ENCODE results near the gene AP1M1.
"Not testable (repeated sequence)": the region's sequence is repeated elsewhere in the genome, so short reads cannot be mapped to it uniquely, and the experiment has no call there.

Gene AP1M1

GRCh38 chr19:16164222-16164890, 33.4 kb upstream of the AP1M1 start:
- Histone ChIP-seq H3K4me3 (ENCODE audit: low read depth, low read length) (no peak overlapping the region), H3K36me3 (no peaks in the 10 kb centered on the region), H3K9me3 (no peaks in the 10 kb centered on the region), H3K4me1 (no peaks in the 10 kb centered on the region), H3K27me3 (no peaks in the 10 kb centered on the region)
- no peak for DNase-seq
- no peak for TF ChIP-seq CTCF (IDR thresholded peaks at IDR 0.05; ENCODE audit: low read depth, low read length)

- no peaks in the 10 kb centered on the region for H3K9me3 ChIP-seq
- no peaks in the 10 kb centered on the region for H3K4me1 ChIP-seq
- no peaks in the 10 kb centered on the region for H3K27me3 ChIP-seq
- no peak for DNase-seq
- H3K36me3 ChIP-seq: no peaks in the 10 kb centered on the region
- H3K4me3 ChIP-seq (ENCODE audit: low read depth, low read length): no peak overlapping the region
- TF ChIP-seq CTCF (IDR thresholded peaks at IDR 0.05; ENCODE audit: low read depth, low read length): no peak
Observed at GRCh38 chr19:16166417-16166816, 31.3 kb upstream of the AP1M1 start.

DNA sequence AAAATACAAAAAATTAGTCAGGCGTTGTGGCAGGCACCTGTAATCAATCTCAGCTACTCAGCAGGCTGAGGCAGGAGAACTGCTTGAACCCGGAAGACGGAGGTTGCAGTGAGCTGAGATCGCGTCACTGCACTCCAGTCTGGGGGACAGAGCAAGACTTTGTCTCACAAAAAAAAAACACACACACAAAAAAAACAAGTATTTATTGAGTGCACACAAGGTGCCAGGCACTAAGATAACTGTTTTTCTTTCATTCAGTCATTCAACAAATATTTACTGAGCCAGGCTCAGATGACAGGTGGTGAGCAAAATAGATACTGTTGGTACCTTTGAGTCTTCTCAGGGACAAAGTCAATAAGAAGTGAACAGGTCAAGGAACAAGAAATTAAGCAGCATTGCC, 30.7 kb upstream of the AP1M1 start:
- Histone ChIP-seq H3K9me3 (no peaks in the 10 kb centered on the region), H3K27me3 (no peaks in the 10 kb centered on the region)

DNA sequence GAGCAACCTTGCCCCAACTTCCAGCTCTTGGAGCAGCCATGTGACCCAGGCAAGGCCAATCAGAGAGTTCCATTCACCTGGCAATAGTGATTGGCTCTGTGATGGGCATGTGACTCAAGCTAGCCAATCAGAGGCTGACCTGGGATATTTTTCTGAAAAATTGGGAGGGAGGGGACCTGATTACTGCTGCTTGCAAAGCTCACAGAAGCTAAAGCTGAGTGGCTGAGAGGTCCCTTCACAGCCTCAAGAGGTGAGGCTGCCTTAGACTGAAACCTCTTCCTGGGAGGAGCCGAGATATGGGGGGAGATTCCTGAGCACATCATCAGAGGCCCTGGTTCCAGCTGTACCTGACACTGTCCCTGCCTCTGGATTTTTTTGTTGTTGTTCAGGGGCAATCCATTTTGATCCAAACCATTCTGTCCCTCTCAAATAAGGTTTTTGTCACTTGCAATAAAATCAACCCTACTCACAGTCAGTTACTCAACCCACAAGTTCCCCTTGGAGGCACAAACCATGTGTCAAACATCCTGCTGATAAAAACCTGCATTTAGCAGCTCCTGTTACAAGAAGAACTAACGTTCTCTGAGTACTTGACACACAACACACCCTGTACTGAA, 29.1 kb upstream of the AP1M1 start:
- DNase-seq: no peak
- TF ChIP-seq CTCF (IDR thresholded peaks at IDR 0.05; ENCODE audit: low read depth, low read length): no peak
- no peak overlapping the region for H3K4me3 ChIP-seq (ENCODE audit: low read depth, low read length)

More for the DNA sequence above, 30.7 kb upstream of the AP1M1 start:
- TF ChIP-seq CTCF (IDR thresholded peaks at IDR 0.05; ENCODE audit: low read depth, low read length): no peak
- Histone ChIP-seq H3K36me3 (no peaks in the 10 kb centered on the region), H3K4me1 (no peaks in the 10 kb centered on the region), H3K4me3 (ENCODE audit: low read depth, low read length) (no peak overlapping the region)
- DNase-seq: no peak

GRCh38 chr19:16170134-16170533, 27.6 kb upstream of the AP1M1 start:
- no peak for DNase-seq
- H3K36me3 ChIP-seq: no peaks in the 10 kb centered on the region
- H3K4me3 ChIP-seq (ENCODE audit: low read depth, low read length): no peak overlapping the region
- H3K4me1 ChIP-seq: no peaks in the 10 kb centered on the region
- TF ChIP-seq CTCF (IDR thresholded peaks at IDR 0.05; ENCODE audit: low read depth, low read length): no peak
- no peaks in the 10 kb centered on the region for H3K27me3 ChIP-seq
- H3K9me3 ChIP-seq: no peaks in the 10 kb centered on the region

More for the DNA sequence above, 29.1 kb upstream of the AP1M1 start:
- Histone ChIP-seq H3K36me3 (no peaks in the 10 kb centered on the region), H3K9me3 (no peaks in the 10 kb centered on the region), H3K27me3 (no peaks in the 10 kb centered on the region), H3K4me1 (no peaks in the 10 kb centered on the region)

DNA sequence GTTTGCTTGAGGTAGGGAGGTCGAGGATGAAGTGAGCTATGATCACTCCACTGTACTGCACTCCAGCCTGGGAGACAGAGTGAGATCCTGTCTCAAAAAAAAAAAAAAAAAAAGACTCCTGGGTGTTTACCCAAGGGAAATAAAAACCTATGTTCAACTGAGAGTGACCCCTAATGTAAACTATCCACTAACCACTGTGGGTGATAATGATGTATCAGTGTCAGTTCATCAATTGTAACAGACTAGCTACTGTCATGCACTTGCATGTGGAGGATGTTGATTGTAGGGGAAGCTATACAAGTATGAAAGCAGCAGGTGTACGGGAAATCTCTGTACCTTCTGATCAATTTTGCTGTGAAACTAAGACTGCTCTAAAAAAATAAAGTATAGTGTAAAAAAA, 21.8 kb upstream of the AP1M1 start:
- Histone ChIP-seq H3K9me3 (no peaks in the 10 kb centered on the region), H3K27me3 (peaks cover 18% of the 10 kb centered on the region), H3K36me3 (no peaks in the 10 kb centered on the region), H3K4me1 (no peaks in the 10 kb centered on the region), H3K4me3 (ENCODE audit: low read depth, low read length) (no peak overlapping the region)
- DNase-seq: no peak
- no peak for TF ChIP-seq CTCF (IDR thresholded peaks at IDR 0.05; ENCODE audit: low read depth, low read length)

DNA sequence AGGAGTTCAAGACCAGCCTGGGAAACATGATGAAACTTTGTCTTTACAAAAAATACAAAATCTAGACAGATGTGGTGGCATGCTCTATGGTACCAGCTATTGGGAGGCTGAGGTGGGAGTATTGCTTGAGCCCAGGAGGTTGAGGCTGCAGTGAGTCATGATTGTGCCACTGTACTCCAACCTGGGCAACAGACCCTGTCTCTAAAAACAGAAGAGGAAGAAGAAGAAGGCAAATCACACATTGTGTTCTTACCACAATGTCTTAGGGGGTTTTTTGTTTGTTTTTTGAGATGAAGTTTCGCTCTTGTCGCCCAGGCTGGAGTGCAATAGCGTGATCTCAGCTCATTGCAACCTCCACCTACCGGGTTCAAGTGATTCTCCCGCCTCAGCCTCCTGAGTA, 18.8 kb upstream of the AP1M1 start:
- H3K9me3 ChIP-seq: not testable (repeated sequence)

More for the DNA sequence above, 18.8 kb upstream of the AP1M1 start:
- not testable (repeated sequence) for H3K4me3 ChIP-seq (ENCODE audit: low read depth, low read length); H3K36me3 ChIP-seq; H3K4me1 ChIP-seq; DNase-seq
- peaks cover 18% of the 10 kb centered on the region for H3K27me3 ChIP-seq

Measured in BE2C (cell line).